GM12872 (cell line): ENCODE measurements around the gene XPOT.

Experiments
- CTCF ChIP-seq: IDR thresholded peaks from 3 replicates; pipeline ENCODE4 v1.5.1; 2011; ENCODE audit warnings: low read depth, mild to moderate bottlenecking, low read length, moderate library complexity; ENCODE audit not compliant: insufficient read depth

Gene XPOT

DNA sequence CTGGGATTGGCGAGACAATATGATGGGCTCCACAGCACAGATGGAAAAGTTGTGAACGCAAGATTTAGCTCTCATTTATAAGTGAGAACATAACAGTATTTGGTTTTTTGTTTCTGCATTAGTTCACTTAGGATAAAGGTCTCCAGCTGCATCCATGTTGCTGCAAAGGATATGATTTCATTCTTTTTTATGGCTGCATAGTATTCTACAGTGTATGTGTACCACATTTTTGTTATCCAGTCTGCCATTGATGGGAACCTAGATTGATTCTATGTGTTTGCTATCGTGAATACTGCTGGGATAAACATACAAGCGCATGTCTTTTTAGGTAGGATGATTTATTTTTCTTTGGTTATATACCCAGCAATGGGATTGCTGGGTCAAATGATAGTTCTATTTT is 71.3 kb downstream of the XPOT start:
- no peak for TF ChIP-seq CTCF

DNA sequence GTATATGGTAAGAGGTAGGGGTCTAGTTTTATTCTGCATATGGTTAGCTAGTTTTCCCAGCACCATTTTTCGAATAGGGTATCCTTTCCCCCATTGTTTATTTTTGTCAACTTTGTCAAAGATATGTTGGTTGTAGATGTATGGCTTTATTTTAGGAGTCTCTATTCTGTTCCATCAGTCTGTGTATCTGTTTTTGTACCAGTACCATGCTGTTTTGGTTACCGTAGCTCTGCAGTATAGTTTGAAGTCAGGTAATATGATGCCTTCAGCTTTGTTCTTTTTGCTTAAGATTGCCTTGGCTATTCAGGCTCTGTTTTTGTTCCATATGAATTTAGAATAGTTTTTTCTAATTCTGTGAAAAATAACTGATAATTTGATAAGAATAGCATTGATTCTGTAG is 72.7 kb downstream of the XPOT start:
- TF ChIP-seq CTCF, result no peak

GRCh38 chr12:64478661-64479060 is 74.5 kb downstream of the XPOT start:
- TF ChIP-seq CTCF, result no peak

DNA sequence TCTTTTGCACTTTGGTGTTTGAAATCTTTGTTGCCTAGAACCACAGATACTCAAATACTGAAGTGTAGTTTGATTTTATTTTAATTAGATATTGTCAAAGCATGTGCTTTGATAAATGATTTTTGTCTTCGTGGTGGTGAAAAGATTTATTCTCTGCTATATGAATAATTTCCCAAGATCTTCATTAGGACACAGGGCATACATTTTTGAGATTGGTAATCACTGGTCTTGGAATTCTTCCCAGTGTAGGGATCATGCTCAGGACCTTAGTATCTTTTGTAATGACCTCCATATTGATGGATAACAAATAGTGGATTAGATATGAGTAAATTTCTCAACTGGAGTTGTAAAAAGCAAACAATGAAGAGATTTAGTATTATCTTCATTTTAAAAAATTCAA is 76.0 kb downstream of the XPOT start:
- TF ChIP-seq CTCF, result no peak

DNA sequence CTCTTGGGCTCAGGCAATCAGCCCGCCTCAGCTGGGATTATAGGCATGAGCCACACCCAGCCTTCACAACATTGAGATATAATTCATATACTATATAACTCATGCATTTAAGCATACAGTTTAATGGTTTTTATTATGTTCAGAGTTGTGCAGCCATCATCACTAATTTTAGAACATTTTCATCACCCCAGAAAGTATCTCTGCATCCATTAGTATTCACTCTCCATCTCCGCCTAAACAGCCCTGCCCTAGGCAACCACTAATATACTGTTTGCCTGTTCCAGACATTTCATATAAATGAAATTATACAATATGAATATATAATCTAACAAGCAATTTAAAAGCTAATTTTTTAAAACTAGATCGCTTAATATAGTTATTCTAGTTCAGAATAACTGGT is 82.5 kb downstream of the XPOT start:
- no peak for TF ChIP-seq CTCF

GRCh38 chr12:64491718-64492117 is 87.5 kb downstream of the XPOT start:
- TF ChIP-seq CTCF, result no peak

GRCh38 chr12:64493513-64493912 is 89.3 kb downstream of the XPOT start:
- TF ChIP-seq CTCF, result no peak
